ENCODE results near the gene TUBB1.

The TUBB1 gene

GRCh38 chr20:59063358-59064213 lies 44.4 kb downstream of the TUBB1 start (continued):
- TF ChIP-seq, protein P1, sequence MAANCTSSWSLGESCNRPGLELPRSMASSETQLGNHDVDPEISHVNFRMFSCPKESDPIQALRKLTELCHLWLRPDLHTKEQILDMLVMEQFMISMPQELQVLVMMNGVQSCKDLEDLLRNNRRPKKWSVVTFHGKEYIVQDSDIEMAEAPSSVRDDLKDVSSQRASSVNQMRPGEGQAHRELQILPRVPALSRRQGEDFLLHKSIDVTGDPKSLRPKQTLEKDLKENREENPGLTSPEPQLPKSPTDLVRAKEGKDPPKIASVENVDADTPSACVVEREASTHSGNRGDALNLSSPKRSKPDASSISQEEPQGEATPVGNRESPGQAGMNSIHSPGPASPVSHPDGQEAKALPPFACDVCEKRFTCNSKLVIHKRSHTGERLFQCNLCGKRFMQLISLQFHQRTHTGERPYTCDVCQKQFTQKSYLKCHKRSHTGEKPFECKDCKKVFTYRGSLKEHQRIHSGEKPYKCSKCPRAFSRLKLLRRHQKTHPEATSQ (tag by site-specific recombination; IDR thresholded peaks at IDR 0.05): no peak
- TF ChIP-seq ZNF292 (tag by site-specific recombination; IDR thresholded peaks at IDR 0.05; ENCODE audit: borderline replicate concordance, low read depth): no peak
- peak; percentile 74 for TF ChIP-seq GLIS1 (tag by site-specific recombination; IDR thresholded peaks at IDR 0.05)
- no peak for TF ChIP-seq MYNN (tag by site-specific recombination; IDR thresholded peaks at IDR 0.05; ENCODE audit: borderline replicate concordance)
- TF ChIP-seq ZNF433 (tag by site-specific recombination; IDR thresholded peaks at IDR 0.05; ENCODE audit: low read depth): no peak
- TF ChIP-seq ZNF341 (tag by site-specific recombination; IDR thresholded peaks at IDR 0.05; ENCODE audit: low read depth): no peak
- no peak for TF ChIP-seq ZNF623 (tag by site-specific recombination; IDR thresholded peaks at IDR 0.05)
- no peak for TF ChIP-seq ZNF518A (tag by site-specific recombination; conservative IDR thresholded peaks at IDR 0.05; ENCODE audit: low read depth)
- no peak for TF ChIP-seq ZNF514 (tag by site-specific recombination; IDR thresholded peaks at IDR 0.05)
- TF ChIP-seq GFI1B (tag by site-specific recombination; IDR thresholded peaks at IDR 0.05): peak; percentile 82
- TF ChIP-seq ZNF335 (tag by site-specific recombination; conservative IDR thresholded peaks at IDR 0.05): peak; percentile 91
- TF ChIP-seq YY1 (tag by site-specific recombination; IDR thresholded peaks at IDR 0.05): no peak
- no peak for TF ChIP-seq ZNF707 (tag by site-specific recombination; IDR thresholded peaks at IDR 0.05)
- no peak for TF ChIP-seq ZNF658 (tag by site-specific recombination; IDR thresholded peaks at IDR 0.05)
- TF ChIP-seq IKZF3 (tag by site-specific recombination; IDR thresholded peaks at IDR 0.05): no peak
- no peak for TF ChIP-seq KLF10 (tag by site-specific recombination; IDR thresholded peaks at IDR 0.05)
- TF ChIP-seq ZNF660 (tag by site-specific recombination; IDR thresholded peaks at IDR 0.05): no peak
- no peak for TF ChIP-seq CTCF (tag by site-specific recombination; IDR thresholded peaks at IDR 0.05)
- TF ChIP-seq ZFP41 (tag by site-specific recombination; IDR thresholded peaks at IDR 0.05; ENCODE audit: borderline replicate concordance): no peak
- TF ChIP-seq ZNF548 (tag by site-specific recombination; IDR thresholded peaks at IDR 0.05): no peak
- TF ChIP-seq, protein P2, sequence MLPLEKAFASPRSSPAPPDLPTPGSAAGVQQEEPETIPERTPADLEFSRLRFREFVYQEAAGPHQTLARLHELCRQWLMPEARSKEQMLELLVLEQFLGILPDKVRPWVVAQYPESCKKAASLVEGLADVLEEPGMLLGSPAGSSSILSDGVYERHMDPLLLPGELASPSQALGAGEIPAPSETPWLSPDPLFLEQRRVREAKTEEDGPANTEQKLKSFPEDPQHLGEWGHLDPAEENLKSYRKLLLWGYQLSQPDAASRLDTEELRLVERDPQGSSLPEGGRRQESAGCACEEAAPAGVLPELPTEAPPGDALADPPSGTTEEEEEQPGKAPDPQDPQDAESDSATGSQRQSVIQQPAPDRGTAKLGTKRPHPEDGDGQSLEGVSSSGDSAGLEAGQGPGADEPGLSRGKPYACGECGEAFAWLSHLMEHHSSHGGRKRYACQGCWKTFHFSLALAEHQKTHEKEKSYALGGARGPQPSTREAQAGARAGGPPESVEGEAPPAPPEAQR (tag by site-specific recombination; IDR thresholded peaks at IDR 0.05): no peak
- TF ChIP-seq ZNF768 (tag by site-specific recombination; IDR thresholded peaks at IDR 0.05): no peak
- no peak for TF ChIP-seq ZNF571 (tag by site-specific recombination; IDR thresholded peaks at IDR 0.05)
- TF ChIP-seq ZNF639 (tag by site-specific recombination; IDR thresholded peaks at IDR 0.05): peak; percentile 39
- TF ChIP-seq SP7 (tag by site-specific recombination; IDR thresholded peaks at IDR 0.05): peak; percentile 94
- TF ChIP-seq ZNF248 (tag by site-specific recombination; IDR thresholded peaks at IDR 0.05): no peak
- no peak for TF ChIP-seq ZNF510 (tag by site-specific recombination; IDR thresholded peaks at IDR 0.05; ENCODE audit: insufficient replicate concordance)
- TF ChIP-seq ZNF670 (tag by site-specific recombination; IDR thresholded peaks at IDR 0.05; ENCODE audit: low read depth): no peak
- no peak for TF ChIP-seq ZNF19 (tag by site-specific recombination; IDR thresholded peaks at IDR 0.05; ENCODE audit: low read depth)
- no peak for TF ChIP-seq OSR2 (tag by site-specific recombination; IDR thresholded peaks at IDR 0.05)
